Lower leg skin (tissue), 3 donors: ENCODE data around the gene CEP55.

Experiments
- CTCF ChIP-seq, 3 donors: fragments of 450-650 bp; IDR thresholded peaks; one replicate each; pipeline ENCODE4 v1.5.1; 2016; ENCODE audit warnings: antibody characterized with exemption in 3 of 3, mild to moderate bottlenecking in 3 of 3, moderate library complexity in 2 of 3
- POLR2A ChIP-seq, 2 donors: fragments of 450-650 bp; IDR thresholded peaks; one replicate each; pipeline ENCODE4 v1.6.1; 2016 to 2017; ENCODE audit warnings: antibody characterized with exemption in 2 of 2, mild to moderate bottlenecking in 1 of 2, moderate library complexity in 1 of 2

- TF ChIP-seq POLR2A (IDR thresholded peaks at IDR 0.05) (no peak), CTCF (IDR thresholded peaks at IDR 0.05) (no peak)
These were observed 45.0 kb upstream of the CEP55 start for GRCh38 chr10:93451244-93451947.
